HG02642 (cell line): ENCODE data around the gene C12orf60.

Source experiments
- ATAC-seq: cut with Tn5 transposase; IDR thresholded peaks from one replicate; pipeline ENCODE4 v1.9.1; 2021; ENCODE audit warnings: mild to moderate bottlenecking; ENCODE audit not compliant: unreplicated experiment, poor library complexity

Gene C12orf60

GRCh38 chr12:14776236-14776961, 27.1 kb upstream of the C12orf60 start:
- ATAC-seq = no peak

DNA sequence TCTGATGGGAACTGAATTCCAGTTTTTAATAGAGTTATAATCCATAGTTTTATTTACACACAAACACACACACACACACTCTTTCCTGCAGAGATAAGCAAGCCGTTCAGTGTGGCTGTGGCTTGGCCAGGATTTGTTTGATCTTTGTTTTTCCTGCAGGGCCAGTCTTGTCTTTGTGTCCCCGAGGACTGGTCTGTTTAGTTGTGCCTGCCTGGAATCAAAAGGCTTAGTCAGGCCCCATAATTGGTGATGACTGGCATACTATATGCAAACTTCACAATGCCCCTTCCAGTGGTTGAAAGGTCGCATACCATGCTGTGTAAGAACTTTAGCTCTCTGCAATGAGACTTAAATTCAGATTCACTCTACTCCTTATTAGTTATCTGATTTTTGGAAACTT, 26.2 kb upstream of the C12orf60 start:
- ATAC-seq = no peak

DNA sequence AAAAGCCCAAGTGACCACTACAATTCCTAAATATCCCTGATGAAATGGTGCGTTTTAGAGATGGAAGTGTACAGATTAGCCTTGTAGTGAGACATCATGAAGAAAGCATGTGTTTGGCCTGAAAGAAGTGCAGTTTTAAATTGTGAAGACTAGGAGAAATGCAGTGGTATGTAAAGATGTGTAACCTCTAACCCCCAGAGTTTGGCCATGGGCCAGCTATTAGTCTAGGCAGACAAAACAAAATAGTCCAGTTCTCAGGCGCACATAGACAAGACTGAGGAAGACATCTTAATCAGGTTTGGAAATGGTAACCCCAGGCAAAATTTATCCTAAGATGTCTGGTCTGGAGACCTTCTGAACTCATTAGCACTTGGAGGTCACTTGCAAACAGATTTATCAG, 23.6 kb upstream of the C12orf60 start:
- no peak for ATAC-seq

DNA sequence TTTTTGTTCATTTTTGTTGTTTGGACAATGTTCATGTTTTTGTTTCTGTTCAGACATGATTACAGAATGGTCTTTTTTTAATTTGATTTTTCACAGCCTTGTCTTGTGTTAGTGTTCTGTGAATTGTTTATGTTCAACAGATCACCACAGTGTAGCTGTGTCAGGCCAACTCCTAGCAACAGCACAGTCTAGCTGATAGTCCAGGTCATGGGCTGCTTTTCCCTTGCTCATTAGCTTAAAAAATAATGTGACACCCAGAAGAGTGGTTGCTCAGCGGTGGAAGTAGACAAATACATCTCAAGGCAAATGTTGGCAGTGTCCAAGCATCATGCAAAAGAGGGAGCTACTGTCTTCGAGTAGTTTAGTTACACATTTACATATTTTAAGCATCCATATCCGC, 22.6 kb upstream of the C12orf60 start:
- ATAC-seq = no peak

DNA sequence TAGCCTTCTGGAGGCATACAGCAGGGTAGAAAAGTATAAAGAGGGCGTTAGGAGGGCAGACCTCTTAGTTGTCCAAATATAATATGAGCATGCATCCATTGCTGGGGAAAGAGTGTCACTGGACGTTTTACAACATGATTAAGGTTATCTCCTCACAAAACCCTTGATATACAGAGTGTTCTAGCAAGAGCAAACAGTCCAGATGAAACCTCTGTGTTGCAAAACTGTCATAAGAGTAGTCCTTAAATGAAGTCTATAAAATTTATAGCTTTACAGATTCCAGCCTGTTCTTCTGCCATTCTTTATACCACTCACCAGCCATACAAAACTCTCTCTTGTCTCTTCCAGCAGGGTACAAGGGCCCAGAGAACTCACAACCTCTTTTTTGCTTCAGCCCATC, 21.9 kb upstream of the C12orf60 start:
- no peak for ATAC-seq

DNA sequence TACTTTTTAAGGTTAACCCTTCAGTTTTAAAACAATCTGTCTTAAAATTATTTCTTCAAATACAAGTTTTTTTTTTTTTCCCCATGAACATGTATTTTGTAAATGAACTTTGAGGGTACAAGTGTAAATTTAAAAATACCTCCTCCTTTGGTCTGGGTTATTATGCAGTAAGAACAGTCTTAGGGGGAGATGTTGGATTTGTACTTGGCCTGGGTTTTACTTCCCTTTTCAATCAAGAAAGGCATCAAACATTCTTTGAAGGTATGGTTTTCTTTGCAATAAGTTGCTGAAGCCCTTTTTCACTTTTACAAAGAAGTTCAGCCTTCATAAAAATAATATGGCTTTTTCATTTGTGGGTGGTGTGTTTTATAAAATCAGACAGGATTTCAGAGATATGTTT, 20.7 kb upstream of the C12orf60 start:
- no peak for ATAC-seq

- ATAC-seq = no peak
Measured at GRCh38 chr12:14784471-14784870, 19.0 kb upstream of the C12orf60 start.

- no peak for ATAC-seq
Measured at GRCh38 chr12:14785568-14785967, 17.9 kb upstream of the C12orf60 start.

DNA sequence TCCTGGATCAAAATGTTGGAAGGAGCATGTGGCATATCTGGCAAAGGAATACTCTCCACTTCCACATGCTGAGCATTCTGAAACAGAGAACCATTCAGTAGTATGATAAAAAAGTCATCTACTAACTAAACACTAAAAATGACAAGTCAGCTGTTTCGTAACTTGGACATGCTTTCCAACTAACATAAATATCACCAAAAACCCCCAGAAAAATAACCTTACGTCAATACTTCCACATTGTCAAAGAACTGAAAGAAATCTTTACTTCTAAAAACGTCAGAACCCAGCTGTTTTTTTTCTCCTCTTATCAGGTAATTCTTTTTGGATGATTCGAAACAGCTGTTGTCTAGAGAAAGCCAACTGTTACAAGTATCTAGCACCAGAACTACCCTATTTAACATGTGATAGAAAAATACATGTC, 8.4 kb upstream of the C12orf60 start:
- peak; percentile 50 for ATAC-seq

DNA sequence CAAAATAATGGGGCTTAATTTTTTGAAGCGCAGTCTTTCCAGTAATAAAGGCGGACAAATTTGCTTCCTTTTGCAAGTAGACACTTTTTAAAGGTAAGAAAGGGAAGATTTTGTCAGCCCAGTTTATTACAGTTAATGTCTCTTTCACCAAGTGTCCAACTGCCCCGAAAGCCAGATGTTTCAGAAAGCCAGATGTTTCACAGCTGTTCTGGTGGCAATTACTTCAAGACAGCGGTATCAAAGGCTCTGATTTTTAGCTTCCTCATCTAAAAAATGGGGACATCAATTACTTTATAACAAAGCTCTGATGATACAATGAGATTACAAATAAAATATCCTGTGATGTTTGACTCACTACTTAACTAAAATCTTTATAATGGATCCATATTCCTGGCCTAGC, 1.2 kb upstream of the C12orf60 start:
- no peak for ATAC-seq

- no peak for ATAC-seq
Measured at GRCh38 chr12:14802721-14803010, 804 bp upstream of the C12orf60 start.

DNA sequence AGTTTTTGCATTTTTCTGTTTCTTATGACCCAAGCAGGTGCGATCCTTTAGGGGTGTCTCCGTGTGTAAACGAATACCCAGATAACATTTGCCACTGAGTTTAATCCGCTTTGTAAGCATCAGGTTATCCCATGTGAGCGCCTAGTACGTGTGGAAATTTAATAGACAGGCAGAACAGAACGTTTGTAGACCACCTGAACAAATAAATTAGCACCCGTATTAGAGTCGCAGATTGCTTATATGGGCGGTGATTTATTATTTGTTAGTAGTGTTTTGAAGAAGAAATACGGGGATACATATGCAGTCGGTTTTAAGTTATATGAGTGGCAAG, 325 bp downstream of the C12orf60 start:
- peak; percentile 24 for ATAC-seq

DNA sequence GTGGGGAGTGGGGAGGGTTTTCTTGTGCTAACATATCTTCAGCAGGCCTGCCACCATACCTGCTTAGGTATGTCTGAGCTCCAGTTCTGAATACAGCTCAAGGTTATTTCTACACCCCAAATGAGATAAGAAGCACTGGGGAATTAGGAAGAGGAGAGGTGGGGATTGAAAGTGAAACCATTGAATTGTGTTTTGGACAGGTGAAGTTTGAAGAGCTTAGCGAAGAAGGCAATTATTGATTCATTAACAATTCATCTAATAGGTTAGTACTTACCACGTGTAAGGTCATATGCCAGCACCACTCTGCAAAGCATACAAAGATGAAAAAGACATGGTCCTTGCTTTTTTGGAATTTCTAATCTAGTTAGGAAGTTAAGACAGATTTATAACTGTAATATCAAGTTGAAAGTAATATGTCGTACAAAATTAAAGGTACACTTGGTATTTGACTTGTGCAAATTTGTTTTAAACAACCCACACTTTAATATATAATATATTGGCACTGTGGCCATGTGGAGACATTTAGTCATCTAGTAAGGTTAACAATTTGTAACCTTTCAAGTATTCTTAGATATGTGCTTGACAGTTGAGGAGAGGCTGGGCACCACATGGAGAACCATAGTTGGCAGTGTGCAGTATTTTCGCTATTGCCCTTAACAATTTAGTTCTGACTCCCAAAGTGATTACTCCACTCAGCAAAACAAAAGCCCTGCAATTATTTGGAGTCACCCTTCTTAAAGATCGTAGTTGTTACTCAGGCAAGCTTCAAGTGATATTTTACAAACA, 6.9 kb downstream of the C12orf60 start:
- no peak for ATAC-seq

DNA sequence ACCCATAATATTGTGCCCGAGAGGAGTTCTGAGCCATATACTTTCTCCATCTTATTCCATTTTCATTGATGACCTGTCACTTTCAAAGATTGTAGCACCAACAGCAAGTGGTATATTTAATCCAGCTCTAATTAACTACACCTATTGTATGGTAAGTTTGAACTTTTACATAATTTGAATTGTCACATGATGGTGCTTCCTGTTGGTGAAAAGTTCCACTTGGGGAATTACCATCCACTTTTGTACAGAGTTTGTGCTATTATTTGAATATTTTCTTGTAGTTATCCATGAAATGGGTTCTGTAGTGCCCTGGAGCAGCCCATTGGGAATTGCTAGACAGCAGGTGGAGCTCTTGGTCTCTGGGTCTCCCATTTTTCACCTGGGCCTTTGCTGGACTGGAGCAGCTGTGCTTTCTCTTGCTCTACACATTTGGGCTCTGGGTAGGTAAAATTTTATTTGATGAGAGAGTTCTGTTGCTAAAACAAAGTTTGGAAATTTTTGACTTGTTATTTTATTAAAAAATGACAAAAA, 7.5 kb downstream of the C12orf60 start:
- no peak for ATAC-seq

- no peak for ATAC-seq
Measured at GRCh38 chr12:14811486-14811885, 8.0 kb downstream of the C12orf60 start.

DNA sequence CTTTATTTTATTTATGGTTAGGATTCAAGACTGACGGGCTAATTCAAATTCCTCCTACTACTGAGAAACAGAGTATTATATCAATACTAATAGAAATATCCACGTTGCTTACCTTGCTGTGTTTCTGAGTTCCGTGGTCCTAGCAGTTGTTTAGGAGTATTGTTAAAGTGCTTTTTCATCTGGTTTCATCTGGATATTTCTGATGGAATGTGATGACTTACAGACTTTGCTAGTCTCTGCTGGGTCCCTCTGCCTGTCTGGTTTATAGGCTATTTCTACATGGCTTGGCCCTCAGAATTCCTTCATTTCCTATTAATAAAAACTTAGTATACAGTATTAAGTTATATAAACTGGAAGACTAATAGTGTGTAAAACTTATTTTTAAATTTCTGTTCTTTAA, 10.5 kb downstream of the C12orf60 start, which contains the start of gene SMCO3:
TSS of gene SMCO3 (minus strand) at position 169 of the 400 bp plus-strand sequence. CDS start 7,502 bp downstream, outside the sequence.
- ATAC-seq = no peak

- no peak for ATAC-seq
Measured at GRCh38 chr12:14824012-14824634, 20.7 kb downstream of the C12orf60 start.

DNA sequence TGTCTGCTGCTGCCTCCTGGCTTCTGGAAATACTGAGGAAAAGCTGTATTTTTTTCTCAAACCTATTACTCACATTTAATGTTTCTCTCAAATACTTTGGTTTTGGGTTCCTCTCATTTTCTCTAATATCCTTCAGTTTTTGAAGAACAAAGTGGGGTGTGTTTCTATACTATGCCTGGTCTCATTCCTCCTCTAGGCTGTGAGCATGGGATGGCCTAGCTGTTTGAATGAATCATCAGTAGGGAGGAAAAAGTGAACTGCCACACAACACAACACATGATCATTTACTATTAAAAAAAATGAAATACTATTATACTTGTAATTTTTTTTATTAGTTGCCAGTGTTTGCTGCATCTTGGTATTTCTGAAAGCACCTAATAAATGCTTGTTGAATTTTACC, 21.8 kb downstream of the C12orf60 start:
- ATAC-seq = no peak

DNA sequence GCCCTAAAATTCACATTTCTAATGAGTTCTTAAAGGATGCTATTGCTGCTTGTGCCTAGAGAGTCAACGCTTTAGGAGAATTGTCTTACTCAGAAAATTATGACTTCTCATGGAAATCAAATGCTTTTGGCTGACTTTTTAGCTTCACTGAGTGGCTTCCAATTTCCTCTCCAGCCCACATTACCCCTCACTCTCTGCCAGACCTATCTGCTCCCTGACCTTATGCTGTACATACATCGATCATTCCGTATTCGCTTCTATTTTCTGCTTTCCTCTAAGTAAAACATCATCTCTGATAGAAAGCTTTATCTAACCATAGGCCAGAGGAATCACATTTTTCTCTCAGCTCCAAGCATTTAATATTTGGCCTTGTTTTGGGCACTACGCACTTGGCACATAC, 23.0 kb downstream of the C12orf60 start:
- no peak for ATAC-seq

DNA sequence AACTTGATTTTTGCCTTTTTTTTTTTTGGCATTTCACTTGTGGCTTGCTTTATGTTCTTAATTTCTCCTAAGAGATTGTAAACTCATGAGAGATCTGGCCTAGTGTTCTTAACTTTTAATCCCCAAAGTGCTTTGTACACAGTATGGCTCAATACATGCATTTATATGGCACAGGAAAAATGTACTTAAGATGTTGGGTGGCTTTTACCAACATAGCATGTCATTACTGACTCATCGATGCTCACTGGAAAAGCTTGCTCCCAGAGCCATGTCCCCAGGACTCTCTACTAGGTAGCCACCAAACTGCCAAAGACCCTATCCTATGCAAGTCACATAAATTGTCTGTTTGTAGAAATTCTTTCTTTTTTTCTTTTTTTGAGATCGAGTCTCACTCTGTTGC, 23.6 kb downstream of the C12orf60 start:
- ATAC-seq = no peak

DNA sequence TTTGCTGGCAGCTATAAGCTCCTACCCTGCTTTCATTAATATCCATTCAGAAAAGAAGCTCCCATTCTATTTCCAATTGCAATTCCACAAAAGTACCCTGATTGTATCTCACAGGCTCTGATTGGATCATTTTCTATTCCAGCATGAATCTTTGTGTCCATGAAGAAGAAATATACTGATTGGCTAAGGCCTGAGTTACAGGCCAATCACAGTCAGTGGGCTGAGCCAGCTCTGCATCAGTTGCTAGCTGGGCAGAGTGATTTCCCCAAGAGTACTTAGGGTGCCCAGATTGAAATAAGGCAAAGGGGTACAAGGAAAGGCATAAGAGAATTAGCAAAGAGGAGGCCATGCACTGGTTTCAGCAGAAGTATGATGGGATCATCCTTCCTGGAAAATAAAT, 25.4 kb downstream of the C12orf60 start:
- peak; percentile 92 for ATAC-seq
